AG04449 (cell line): Measurements from ENCODE around the gene CCKAR.

ENCODE experiments used
- CTCF ChIA-PET: fragments of 350-600 bp; formaldehyde crosslinking; extraction: SDS; loops from one replicate; lab custom pipeline; 2021; ENCODE audit warnings: antibody characterized with exemption; lab: Yijun Ruan, JAX
- POLR2A ChIA-PET: fragments of 400-600, 350-600 bp; formaldehyde crosslinking; extraction: SDS; loops from one replicate; lab custom pipeline; 2020; ENCODE audit warnings: antibody characterized with exemption, inconsistent platforms; lab: Yijun Ruan, JAX
- DNase-seq: peaks from one replicate; pipeline ENCODE4 v3.0.0-alpha.2; 2010; ENCODE audit warnings: low read depth, low spot score
- H3K4me3 ChIP-seq: 2 replicates; pipeline ENCODE4 v1.5.1; 2011; ENCODE audit warnings: low read depth, mild to moderate bottlenecking, control low read depth, low read length
- TF ChIP-seq, protein P1 (sequence below): IDR thresholded peaks from one replicate; pipeline ENCODE4 v1.5.1; 2011; ENCODE audit warnings: mild to moderate bottlenecking, moderate library complexity, low read length, control low read depth, inconsistent platforms; ENCODE audit not compliant: insufficient read depth; ENCODE audit errors: missing control alignments

CCKAR gene

DNA sequence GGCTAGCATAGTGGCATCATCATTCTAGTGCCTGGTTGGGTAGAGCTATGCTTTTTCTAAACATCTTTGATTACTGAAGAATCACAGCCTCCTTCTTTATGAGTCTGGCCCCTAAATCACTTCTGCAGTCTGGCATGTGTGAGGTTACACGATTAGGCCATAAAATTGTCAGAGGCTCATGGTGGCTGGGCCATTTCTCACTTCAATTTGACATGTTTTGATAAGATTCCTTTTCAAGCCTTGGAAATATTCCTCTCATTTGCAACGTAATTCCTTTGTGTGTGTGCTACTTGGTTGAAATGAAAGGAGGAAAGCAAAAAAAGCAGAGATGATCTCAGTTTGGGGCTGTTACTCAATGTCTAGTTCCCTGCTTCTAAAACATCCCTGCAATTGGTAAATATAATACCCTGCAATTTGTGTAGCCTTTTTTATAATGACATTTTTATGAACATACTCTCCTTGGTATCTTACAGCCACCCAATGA is 6.2 kb downstream of the CCKAR start:
- CTCF ChIA-PET: interaction anchor here (0.8 to 3.8 kb wide), 4 partner anchors 10 to 235 kb away, joined by 3 to 19 read pairs (median 4); no protein-coding TSS in a partner anchor
- TF ChIP-seq, protein P1, sequence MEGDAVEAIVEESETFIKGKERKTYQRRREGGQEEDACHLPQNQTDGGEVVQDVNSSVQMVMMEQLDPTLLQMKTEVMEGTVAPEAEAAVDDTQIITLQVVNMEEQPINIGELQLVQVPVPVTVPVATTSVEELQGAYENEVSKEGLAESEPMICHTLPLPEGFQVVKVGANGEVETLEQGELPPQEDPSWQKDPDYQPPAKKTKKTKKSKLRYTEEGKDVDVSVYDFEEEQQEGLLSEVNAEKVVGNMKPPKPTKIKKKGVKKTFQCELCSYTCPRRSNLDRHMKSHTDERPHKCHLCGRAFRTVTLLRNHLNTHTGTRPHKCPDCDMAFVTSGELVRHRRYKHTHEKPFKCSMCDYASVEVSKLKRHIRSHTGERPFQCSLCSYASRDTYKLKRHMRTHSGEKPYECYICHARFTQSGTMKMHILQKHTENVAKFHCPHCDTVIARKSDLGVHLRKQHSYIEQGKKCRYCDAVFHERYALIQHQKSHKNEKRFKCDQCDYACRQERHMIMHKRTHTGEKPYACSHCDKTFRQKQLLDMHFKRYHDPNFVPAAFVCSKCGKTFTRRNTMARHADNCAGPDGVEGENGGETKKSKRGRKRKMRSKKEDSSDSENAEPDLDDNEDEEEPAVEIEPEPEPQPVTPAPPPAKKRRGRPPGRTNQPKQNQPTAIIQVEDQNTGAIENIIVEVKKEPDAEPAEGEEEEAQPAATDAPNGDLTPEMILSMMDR: no peak
- peak; percentile 37 for DNase-seq
- no peak overlapping the region for H3K4me3 ChIP-seq
- POLR2A ChIA-PET: no interaction called here

DNA sequence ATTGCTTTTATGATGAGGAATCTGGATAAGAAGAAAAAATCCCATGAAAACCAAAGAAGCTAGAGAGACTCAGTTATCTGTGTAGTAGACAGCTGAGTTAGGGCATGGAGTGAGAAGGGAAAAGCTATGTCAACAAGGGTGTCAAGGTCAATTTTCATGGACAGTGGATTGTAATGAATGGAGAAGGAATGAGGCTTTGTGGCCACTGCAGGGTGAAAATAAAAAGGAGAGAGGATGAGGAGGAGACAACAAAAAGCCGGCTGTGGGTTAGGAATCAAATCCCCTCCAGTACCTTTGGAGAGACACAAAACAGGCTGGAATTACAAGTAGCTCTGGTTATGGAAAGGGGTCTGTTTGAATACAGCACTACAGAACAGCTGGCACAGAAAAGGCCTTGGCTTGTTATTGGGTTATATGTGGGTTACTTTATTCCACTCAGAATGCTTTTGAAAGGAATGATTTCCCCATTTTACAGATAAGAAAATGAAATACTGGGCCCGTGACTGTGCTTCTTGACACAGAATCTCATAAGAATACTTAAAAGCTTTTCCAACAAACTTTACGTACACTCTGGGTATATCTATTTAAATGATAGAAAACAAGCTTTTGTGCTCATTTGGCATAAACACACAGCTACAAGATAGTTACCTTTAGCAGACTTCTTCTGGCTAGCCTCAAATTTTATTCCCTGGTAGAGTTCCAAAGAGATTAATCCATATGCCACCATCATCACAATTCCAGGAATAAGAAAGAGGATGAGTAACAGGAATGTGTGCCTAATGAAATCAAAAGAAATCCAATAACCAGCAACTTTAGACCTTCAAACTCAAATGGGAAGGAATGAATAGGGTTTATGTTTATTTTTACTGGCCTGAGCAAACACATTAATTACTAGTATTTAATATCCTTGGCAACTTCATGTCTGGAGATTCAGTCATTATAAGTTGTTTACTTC is 7.5 kb downstream of the CCKAR start:
- POLR2A ChIA-PET: interaction anchor here (0.7 to 1.2 kb wide), 2 partner anchors 23 to 86 kb away, joined by 3 read pairs; no protein-coding TSS in a partner anchor
- CTCF ChIA-PET: interaction anchor here (1.2 to 3.8 kb wide), 4 partner anchors 8 to 236 kb away, joined by 3 to 19 read pairs (median 4); no protein-coding TSS in a partner anchor
- TF ChIP-seq, protein P1: no peak
- no peak overlapping the region for H3K4me3 ChIP-seq
- DNase-seq: no peak

DNA sequence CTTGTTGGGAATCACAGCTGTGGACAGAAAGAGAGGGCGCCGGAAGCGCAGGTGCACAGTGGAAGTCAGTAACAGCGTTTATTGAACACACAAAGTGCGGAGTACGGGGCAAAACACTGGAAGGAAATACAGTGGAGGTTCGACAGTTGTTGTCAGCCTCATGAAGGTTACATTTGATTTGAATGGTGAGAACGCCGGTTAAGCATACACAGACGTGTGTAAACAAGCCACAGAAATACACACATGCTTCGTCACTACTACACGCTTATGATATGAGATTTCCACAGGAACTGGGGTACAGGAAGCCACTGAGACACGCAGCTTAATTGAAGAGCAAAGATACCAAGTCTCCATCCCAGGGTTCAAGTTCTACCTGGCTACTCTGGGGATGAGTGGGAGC is 12.0 kb downstream of the CCKAR start:
- TF ChIP-seq, protein P1: no peak
- CTCF ChIA-PET: interaction anchor here (0.9 to 1.1 kb wide), 2 partner anchors 18 to 242 kb away, joined by 3 to 4 read pairs; no protein-coding TSS in a partner anchor
- no peak overlapping the region for H3K4me3 ChIP-seq
- DNase-seq: no peak
- POLR2A ChIA-PET: no interaction called here

DNA sequence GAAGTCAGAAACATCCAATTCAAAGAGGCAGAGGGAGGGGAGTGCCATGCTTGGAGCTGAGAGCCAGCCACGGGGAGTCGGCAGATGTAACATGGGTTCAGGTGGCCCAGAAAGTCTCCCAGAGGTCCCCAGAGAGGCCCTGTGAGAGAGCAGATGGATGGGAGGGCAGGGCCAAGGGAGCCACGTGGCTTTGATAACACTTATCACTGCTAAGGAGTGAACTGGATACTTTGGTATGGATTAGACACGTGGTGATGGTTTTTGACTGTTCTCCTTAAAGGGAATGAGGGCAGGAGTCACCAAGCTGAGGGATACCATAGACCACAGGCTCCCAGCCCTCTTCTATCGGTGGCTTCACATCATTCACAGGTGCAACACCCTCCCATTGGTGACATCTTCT is 13.7 kb downstream of the CCKAR start:
- TF ChIP-seq, protein P1: no peak
- H3K4me3 ChIP-seq: no peak overlapping the region
- ChIA-PET CTCF (interaction anchor here (0.8 kb wide), 1 partner anchor 183 kb away, joined by 3 read pairs; no protein-coding TSS in a partner anchor), POLR2A (no interaction called here)
- no peak for DNase-seq

DNA sequence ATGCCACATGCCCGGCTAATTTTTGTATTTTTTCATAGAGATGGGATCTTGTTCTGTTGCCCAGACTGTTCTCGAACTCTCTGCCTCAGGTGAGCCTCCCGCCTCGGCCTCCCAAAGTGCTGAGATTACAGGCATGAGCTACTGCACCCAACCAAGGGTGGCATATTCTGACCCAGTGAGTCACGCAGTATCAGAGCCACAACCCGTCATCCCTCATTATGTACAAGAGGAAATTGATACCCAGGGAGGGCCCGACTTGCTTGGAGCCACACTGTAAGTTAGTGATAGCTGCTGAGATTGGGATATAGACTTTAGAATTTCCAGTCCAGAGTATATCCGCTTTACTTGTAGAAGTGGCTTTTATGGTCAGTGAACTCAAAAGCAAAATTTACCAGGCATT is 14.6 kb downstream of the CCKAR start:
- H3K4me3 ChIP-seq: no peak overlapping the region
- ChIA-PET POLR2A (no interaction called here), CTCF (interaction anchor here (0.9 kb wide), 1 partner anchor 17 kb away, joined by 4 read pairs; no protein-coding TSS in a partner anchor)
- no peak for DNase-seq
- TF ChIP-seq, protein P1: no peak

DNA sequence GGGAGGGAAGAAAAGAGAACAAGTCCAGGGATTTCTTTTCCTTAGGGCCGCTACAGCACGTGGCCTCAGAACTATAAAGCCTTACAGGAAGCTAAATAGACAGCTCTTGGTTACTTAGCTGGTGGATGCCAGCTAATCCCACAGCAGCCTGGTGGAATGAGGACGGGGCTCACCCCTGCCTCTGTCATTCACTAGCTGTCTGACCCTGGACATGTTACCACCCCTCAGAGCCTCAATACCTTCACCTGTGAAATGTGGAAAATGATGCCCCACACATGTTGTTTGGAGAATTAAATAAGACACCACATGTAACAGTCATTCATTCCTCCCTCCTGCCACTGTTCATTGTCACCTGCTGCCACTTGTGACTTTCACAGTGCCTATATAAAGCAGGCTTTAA is 15.7 kb downstream of the CCKAR start:
- POLR2A ChIA-PET: no interaction called here
- TF ChIP-seq, protein P1: no peak
- no peak for DNase-seq
- H3K4me3 ChIP-seq: no peak overlapping the region
- CTCF ChIA-PET: interaction anchor here (0.7 to 2.4 kb wide), 3 partner anchors 9 to 15 kb away, joined by 4 to 13 read pairs (median 13); no protein-coding TSS in a partner anchor
